Ecto neural progenitor cell (in vitro differentiated cells): ENCODE data around the gene TNFSF13B.
"Not testable (repeated sequence)": the region's sequence is repeated elsewhere in the genome, so short reads cannot be mapped to it uniquely, and the experiment has no call there.

Experiments
- DNase-seq: peaks from one replicate; pipeline ENCODE4 v3.0.0-alpha.2; 2018; ENCODE audit warnings: low spot score

TNFSF13B gene, protein sequence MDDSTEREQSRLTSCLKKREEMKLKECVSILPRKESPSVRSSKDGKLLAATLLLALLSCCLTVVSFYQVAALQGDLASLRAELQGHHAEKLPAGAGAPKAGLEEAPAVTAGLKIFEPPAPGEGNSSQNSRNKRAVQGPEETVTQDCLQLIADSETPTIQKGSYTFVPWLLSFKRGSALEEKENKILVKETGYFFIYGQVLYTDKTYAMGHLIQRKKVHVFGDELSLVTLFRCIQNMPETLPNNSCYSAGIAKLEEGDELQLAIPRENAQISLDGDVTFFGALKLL

DNA sequence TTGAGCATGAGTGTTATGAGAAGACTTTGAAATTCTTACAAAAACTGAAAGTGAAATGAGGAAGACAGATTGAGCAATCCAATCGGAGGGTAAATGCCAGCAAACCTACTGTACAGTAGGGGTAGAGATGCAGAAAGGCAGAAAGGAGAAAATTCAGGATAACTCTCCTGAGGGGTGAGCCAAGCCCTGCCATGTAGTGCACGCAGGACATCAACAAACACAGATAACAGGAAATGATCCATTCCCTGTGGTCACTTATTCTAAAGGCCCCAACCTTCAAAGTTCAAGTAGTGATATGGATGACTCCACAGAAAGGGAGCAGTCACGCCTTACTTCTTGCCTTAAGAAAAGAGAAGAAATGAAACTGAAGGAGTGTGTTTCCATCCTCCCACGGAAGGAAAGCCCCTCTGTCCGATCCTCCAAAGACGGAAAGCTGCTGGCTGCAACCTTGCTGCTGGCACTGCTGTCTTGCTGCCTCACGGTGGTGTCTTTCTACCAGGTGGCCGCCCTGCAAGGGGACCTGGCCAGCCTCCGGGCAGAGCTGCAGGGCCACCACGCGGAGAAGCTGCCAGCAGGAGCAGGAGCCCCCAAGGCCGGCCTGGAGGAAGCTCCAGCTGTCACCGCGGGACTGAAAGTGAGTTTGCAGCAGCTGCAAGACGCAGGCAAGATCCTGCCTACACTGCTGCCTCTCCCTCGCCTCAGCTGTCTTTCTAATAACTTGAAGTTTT, at the start of gene TNFSF13B:
Gene TNFSF13B (plus strand): TSS at position 118 of the 728 bp plus-strand sequence. CDS start 178 bp downstream, at position 296.
- DNase-seq, result peak; percentile 72

DNA sequence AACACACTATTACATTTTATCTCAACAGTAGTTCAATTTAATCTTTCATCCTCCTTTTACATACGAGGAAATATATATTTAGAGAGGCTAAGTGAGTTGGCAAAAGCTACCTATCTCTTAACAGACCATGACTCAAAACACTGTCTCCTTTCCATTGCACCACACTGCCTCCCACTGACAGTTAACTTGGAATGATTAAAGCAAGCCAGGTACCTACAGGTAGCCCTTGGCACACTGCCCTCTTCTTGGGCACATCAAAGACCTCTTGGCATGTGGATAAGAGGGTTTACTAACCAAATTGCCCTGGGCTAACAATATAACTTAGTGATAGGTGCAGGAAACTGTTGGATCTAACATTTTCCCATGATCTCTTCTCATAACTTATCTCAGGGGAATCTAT, 49.5 kb upstream of the TNFSF13B start:
- no peak for DNase-seq

DNA sequence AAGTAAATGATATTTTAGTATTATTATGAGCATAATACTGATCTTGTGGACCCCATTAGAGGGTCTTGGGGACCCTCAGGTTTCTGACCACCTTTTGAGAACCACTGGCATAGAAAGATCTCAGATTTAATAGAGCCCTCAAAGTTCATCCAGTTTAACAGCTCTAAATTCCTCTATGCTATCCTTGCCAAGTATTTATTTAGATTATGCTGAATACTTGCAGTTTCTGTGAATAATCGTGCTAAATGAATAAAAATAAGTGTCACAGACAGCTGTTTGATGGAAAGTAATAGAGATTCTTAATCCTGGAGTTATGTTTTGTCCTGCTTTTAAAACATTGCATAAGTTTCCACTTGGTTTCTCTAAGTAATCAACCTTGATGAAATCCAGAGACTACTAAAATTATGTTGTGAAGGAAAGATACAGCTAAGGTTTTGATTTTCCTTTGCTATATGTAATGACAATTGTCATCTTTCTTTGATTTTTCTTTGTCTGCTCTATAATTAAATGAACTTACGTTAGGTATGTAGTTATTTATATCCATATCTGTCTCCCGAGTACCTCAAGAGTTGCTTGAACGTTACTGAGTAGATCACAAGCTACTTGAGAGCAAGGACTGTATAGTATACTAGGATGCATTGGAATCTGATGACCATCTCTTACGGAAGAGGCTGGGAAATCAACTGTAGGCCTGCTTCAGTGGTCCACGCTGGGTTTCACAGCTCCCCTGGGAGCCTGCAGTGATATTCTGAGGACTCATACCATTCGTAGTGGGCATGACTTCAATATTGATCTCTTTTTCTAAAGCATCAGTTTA, 45.6 kb upstream of the TNFSF13B start:
- no peak for DNase-seq

DNA sequence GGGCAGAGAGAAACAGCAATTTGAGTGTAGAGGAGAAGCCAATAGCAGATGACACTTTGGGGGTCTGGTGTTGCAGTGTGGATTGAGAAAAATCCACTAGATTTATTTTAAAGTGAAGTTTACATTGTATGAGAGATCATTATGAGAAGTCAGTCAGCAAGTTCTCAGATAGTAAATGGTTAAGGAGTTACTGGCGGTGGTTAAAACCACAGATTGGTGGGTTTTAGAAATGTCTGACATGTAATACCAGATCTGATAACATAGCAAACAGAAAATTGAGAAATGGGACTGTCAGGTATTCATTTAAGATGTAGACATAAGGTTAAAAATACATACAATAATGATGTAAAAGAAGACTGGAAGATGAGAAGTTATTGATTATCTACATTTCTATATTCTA, 44.1 kb upstream of the TNFSF13B start:
- no peak for DNase-seq

DNA sequence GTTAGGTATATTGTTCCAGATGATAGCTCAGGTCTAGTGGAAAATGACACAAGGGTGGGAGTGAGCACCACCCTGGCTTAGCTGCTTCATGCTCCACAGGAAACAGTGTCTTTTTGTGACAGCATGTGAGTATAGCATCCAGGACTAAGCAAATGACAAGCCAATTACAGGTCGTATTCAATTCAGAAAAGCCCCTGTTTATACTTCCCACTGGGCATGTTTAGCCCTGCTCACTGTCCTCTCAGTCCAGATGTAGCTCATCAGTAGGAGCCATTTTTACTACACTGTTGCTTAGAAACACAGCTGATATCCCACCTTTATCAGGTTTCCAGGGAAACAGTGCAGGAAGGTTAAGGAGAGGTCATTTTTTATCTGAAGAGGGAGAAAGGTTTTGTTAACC, 43.3 kb upstream of the TNFSF13B start:
- no peak for DNase-seq

DNA sequence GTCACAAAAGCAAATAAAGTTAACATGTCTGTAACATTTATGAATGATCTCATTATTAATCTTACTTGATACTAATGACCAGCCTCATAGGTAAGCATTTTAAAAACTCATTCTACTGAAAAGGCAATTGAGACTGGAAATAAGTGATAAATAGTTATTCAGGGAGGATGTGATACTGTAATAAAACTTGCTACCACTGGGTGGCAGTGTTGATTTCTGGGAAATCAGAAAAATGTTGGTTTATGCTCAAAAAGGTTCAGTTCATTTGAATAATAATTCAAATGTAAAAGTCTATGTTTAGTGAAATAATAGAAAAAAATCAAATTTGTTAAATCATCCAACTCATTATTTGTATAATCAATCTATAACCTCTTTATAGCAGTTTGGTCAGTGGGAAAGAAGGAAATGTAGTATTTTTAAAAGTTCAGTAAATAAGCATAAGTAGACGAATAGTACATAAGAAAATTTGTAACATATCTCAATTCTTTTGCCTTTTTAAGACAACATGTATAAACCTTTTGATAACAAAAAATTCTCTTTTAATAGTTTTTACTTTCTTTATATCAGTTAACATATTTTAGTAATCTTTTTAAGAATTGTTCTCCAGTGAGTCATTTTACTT, 41.8 kb upstream of the TNFSF13B start:
- no peak for DNase-seq

DNA sequence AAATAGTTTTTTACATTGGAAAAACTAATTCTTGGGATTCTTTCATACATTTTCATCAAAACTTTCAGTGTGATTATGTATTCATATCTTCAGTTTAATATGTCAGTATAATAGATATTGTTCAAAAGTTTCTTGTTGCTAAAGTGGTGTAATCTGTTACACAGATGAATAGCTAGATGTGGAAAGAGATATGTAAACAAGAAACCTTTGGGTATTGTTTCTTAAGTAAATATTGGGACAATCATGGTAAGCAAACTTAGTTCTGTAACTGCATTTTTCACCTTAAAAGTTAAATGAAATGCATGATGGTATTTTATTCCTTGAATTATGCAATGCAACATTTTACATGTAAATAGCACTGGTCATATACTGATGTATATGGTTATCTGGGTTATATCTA, 39.1 kb upstream of the TNFSF13B start:
- DNase-seq, result no peak

DNA sequence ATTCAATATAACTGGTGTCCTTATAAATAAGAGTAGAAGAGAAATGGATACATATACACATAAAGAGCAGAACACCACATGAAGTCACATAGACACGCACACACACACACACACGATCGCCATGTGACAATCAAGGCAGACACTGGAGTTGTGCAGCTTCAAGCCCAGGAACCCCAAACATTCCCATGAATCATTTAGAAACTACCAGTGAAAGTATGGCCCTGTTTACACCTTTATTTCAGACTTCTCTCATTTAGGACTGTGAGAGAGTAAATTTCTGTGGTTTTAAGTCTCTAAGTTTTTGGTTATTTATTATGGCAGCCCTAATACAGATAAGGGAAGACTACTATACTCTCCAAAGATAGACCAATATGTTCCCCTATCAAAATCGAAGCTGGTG, 20.4 kb upstream of the TNFSF13B start:
- DNase-seq, result no peak

DNA sequence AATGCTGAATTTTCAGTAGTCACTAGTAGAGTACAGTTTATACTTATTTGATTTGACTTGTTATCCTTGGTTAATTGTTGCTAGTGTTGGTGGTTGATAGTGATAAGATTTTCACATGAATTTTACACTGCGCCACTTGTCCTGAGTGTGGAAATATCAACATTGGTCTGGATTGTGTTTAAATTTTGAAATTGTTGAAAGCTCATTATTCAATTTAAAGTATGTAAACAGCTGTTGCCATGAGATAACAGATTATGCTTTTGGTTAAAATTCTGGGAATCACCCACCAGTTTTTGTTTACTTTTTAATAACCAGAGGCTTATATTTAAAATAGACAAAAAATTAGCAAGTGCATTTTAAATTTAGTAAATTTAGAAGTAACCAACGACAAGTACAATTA, 12.3 kb upstream of the TNFSF13B start:
- DNase-seq, result no peak

DNA sequence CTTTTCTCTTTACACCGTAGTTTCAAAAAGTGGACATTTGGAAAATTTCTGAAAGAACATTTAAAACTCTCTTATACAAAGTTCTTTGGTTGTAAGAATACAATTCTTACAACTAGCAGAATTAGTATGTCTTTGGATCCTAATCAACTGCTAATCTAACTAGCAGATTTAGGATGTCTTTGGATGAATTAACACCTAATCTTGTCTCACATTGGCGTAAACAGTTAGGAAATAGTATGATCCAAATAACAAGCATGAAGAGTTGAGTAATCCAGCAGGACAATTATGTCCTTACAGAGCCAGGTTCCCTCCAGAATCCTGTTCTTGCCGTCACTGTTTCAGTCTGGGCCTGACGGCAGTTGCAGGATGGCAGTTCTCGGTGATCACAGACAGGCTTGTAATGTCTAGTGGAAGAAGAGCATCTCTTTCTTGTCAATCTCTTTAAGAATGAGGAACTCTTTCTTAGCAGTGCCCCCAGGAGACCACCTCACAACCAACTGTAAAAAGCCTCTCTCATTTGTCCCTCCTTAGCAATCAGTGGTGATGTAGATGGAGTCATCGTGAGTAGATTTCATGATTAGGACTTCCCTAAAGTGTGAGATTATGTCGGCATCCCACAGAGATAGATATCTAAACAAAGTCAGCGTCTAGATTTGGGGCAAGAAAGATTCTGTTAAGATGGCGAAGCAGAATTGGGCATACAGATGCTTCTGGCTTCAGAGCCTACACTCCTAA, 5.7 kb upstream of the TNFSF13B start:
- no peak for DNase-seq

DNA sequence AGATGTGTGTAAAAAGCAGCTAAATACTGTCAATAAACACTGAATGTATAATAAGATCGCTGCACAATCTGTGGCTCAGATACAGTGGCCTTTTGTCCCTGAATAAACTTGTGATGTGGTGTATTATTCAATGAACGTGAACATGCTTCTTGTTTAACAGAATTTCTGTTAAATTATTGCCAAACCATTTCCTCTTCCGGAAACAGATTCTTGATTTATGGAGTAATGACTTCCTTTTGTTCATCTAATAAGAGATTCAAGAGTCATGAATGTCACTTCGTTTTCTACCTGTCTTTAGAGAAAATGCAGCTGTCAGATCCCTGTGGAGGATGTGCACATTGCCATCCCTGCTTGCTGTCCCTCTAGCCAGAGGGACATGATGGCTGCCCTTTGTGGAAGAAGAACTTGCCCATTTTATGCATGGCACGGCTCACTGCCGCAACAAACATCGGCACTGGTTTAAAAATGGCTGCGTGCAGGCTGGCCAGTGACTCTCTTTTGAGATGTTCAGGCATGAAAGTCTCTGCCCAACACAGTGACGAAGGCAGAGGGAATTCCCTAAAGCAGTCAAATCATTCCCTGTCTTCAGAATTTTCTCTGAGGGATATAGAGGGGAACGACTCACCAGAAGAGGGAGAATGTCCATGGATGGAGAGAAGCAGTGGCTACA, 3.1 kb upstream of the TNFSF13B start:
- DNase-seq, result no peak

DNA sequence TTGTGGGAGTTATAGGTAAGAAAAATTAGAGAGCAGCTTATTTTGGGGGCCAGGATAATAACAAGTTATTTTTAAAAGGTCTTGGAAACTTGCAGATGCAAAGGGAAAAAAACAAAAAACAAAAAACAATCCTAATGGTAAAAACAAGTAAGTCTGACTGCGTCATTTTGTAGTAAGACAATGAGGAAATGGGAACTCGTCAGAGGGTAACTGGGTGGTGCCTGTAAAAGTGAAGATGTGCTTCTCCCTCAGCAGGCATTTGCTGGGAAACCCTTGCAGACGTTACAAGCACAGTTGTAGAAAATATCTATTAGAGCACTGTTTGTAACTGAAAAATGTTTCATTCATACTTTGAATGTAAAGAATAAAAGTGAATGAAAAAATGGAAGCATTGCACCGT, 2.2 kb upstream of the TNFSF13B start:
- no peak for DNase-seq

DNA sequence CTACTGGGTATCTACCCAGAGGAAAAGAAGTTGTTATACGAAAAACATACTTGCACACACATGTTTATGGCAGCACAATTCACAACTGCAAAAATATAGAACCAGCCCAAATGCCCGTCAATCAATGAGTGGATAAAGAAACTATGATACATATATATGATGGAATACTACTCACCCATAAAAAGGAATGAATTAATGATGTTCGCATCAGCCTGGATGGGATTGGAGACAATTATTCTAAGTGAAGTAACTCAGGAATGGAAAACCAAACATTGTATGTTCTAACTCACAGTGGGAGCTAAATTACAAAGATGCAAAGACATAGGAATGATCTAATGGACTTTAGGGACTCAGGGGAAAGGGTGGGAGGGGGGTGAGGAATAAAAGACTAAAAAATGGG, 1.7 kb upstream of the TNFSF13B start:
- not testable (repeated sequence) for DNase-seq

DNA sequence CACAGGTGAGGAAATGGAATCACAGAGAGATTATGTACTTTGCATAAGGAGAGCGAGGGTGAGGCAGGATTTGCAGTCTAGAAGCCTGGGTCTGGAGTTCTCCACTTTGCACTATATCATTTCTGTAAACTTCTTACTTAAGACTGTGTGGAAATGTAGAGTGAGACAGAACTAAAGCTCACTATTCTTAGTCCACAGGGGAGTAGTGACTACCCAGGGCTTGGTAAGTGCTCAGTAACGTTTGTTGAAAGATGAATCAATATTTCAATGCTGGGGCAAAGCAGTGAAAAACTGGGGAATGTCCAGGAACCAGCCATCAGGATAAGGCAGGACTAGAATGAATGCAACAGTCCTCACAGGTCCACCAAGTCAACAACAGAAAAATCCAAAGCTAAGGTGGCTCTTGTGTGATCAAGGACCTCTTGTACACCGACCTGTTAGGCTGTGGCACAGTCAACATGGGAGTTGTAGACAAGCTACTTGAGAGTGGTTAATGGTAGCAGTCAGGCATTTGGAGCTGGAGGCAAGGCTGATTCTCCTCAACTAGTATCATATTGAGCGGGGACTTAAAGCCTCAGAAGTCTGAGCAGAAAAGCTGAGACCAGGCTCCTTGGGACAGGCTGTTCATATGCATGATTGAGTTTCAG, 929 bp upstream of the TNFSF13B start:
- DNase-seq, result no peak

DNA sequence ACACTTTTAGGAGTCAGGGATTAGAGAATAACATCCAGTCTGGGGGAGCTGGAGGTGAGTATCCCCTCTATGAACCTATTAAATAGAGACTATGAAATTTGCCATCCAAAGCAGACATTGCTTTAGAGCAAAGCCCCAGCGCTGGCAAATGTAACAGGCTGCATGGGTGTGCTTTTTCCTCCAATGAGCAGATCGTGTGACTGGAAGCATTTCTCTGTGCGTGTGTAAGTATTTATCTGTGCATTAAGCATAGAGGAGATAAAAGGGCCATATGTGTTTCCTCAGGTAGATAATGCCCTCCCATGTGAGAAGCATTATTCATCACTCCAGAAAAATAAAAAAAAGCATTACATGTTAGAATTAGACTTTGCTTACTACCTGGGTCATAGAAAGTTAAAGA, 924 bp downstream of the TNFSF13B start:
- no peak for DNase-seq

DNA sequence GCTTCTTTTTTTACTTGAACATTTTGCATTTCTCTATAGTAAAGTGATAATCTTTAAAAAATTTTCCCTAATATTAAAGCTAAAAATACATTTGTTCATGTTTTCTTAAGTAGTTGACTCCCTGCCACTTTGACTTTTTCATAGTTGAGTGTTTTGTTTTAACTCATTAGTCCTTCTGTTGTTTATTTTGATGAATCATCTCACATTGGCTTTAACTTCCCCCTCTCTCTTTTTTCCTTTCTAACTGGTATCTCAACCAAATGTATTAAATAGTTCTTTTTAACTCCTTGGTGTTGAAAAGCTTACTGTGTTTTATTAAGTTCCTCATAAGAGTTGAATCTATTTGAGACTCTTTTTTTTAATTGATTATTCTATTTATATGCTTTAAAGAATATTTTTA, 2.8 kb downstream of the TNFSF13B start:
- DNase-seq, result no peak

DNA sequence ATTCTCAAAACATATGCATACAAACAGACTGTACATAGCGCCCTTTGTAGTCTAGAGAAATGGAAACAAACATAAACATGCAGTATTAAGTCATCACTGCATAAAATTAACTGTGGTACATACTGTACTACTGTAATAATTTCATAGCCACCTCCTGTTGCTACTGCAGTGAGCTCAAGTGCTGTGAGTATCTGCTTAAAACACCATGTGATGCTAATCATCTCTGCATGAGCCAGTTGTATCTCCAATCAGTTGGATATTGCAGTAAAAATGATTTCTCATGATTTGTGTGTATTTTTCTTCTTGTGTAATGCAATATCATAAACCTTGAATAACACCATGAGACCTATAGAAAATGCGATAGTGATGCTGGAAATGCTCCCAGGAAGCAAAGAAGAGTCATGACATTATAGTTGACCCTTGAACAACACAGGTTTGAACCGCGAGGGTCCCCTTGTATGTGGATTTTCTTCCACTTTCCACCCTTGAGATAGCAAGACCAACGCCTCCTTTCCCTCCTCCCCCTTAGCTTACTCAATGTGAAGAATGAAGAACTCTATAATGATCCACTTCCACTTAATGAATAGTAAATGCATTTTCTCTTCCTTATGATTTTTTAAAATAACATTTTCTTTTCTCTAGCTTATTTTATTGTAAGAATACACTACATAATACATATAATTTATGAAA, 4.1 kb downstream of the TNFSF13B start:
- DNase-seq, result no peak

DNA sequence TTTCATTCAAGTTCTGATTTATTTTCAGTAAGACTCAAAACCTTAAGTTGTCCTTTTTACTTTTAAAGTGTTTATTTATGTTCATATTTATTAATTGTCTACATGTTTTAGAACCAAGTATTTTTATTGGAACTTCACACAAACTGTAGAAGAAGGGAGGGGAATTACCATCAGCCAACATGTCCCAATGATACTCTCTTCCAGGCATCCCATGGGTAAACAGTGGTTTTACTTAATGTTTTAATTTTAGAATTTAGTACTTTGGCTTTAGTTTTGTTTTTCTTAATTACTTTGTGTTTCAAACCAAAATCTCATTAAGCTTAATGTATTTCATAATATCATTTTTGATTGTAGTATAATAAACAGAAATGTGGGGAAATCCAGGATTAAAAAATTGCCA, 5.2 kb downstream of the TNFSF13B start:
- DNase-seq, result no peak

DNA sequence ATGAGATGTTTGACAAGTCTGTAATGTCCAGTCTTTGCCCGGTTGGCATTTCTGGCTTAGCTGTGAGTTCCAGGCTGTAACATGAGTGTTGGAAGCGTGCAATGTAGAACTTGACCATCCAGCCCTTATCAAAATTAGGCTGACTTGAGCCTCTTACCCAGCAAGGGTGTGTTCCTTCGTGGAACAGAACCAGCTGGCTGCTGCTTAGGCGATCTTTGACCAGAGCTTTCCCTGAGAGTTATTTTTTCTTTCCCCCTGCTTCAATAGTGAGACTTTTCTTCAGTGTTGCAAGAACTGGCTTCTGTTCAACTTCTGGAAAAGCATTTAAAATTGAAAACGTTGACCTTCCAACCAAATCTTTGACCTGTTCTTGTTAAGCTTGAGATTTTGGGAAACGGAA, 6.5 kb downstream of the TNFSF13B start:
- no peak for DNase-seq

DNA sequence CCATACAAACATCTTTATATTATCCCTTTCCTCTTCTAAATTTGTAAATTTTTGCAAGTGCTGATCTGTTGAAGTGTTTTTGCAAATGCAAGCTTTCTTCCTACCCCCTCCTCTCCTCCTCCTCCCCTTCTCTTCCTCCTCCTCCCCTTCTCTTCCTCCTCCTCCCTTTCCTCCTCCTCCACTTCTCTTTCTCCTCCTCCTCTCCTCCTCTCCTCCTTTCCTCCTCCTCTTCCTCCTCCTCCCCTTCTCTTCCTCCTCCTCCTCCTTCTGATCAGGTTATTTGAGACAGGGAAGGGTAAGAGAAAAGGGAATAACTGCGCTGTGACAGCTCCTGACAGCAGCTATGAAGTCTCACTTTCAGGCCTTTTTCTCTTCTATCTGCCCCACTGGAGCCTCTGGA, 8.9 kb downstream of the TNFSF13B start:
- no peak for DNase-seq
